H1 (cell line): Measurements from ENCODE around the gene OR51M1. TPM values are rescaled to one million over a fixed set of nuclear protein-coding genes. Genes with fewer than 3 reads are reported as not detected.

Experiments
- CTCF ChIA-PET: fragments of 300-600 bp; sonication (Branson Sonifier 250); formaldehyde crosslinking; loops from one replicate; lab custom pipeline; 2021; ENCODE audit not compliant: partially characterized antibody; lab: Charles Lee
- POLR2A ChIA-PET: fragments of 300-600 bp; sonication (Branson Sonifier 250); formaldehyde crosslinking; loops from one replicate; lab custom pipeline; 2021; ENCODE audit warnings: inconsistent platforms; ENCODE audit not compliant: partially characterized antibody; lab: Charles Lee
- DNase-seq, 2 experiments: peaks; one replicate each; pipeline versions ENCODE4 v3.0.0 to v3.0.0-alpha.2; 2010 to 2022; ENCODE audit warnings: low spot score in 2 of 2, low read depth in 1 of 2, mixed read lengths in 1 of 2
- FAIRE-seq: peaks from 2 replicates; lab custom pipeline; 2011; peaks lifted over from hg19 to GRCh38; lab: Jason Lieb, UNC
- H2AFZ ChIP-seq: 2 replicates; pipeline ENCODE4 v1.8.1; 2012; ENCODE audit warnings: low read length, inconsistent platforms
- H2AK5ac ChIP-seq: 2 replicates; pipeline ENCODE4 v1.6.1; 2013; ENCODE audit warnings: low read depth, low read length
- H2BK120ac ChIP-seq: replicated peaks from 2 replicates; pipeline ENCODE3; 2013; ENCODE audit warnings: low read depth, low read length, inconsistent platforms
- H2BK12ac ChIP-seq: 2 replicates; pipeline ENCODE4 v1.6.1; 2013; ENCODE audit warnings: low read depth, low read length
- H2BK15ac ChIP-seq: 2 replicates; pipeline ENCODE4 v1.6.1; 2013; ENCODE audit warnings: low read length
- H2BK20ac ChIP-seq: 2 replicates; pipeline ENCODE4 v1.6.1; 2013; ENCODE audit warnings: low read length
- H2BK5ac ChIP-seq: 2 replicates; pipeline ENCODE4 v1.6.1; 2013; ENCODE audit warnings: low read depth, low read length
- H3K14ac ChIP-seq: 2 replicates; pipeline ENCODE4 v1.6.1; 2013; ENCODE audit warnings: inconsistent platforms; ENCODE audit not compliant: insufficient read length
- H3K18ac ChIP-seq: 2 replicates; pipeline ENCODE4 v1.6.1; 2013; ENCODE audit warnings: low read length; ENCODE audit errors: extremely low read depth
- H3K23ac ChIP-seq: 2 replicates; pipeline ENCODE4 v1.6.1; 2013; ENCODE audit warnings: inconsistent platforms; ENCODE audit not compliant: insufficient read length
- H3K23me2 ChIP-seq: 2 replicates; pipeline ENCODE4 v1.6.1; 2013; ENCODE audit warnings: low read depth, low read length
- H3K27ac ChIP-seq: 2 replicates; pipeline ENCODE4 v1.6.1; 2011; ENCODE audit warnings: low read depth, low read length, inconsistent platforms
- H3K27me3 ChIP-seq, 4 experiments: replicated peaks in 1 of 4; 1 replicate in 1 of 4; 2 replicates in 3 of 4; pipeline versions ENCODE4 v1.6.1 to v1.8.1; 2011 to 2013; ENCODE audit warnings: low read length in 3 of 4, mild to moderate bottlenecking in 3 of 4, inconsistent platforms in 2 of 4, mixed read lengths in 2 of 4, moderate library complexity in 1 of 4; ENCODE audit not compliant: control insufficient read depth in 3 of 4, insufficient read depth in 3 of 4; ENCODE audit errors: extremely low read depth in 1 of 4
- H3K36me3 ChIP-seq, 4 experiments: 2 replicates each; pipeline versions ENCODE4 v1.6.1 to v1.8.1; 2011 to 2013; ENCODE audit warnings: mild to moderate bottlenecking in 4 of 4, low read length in 3 of 4, moderate library complexity in 2 of 4, control low read depth in 1 of 4, inconsistent platforms in 1 of 4; ENCODE audit not compliant: insufficient read depth in 4 of 4, control insufficient read depth in 2 of 4
- H3K4ac ChIP-seq: replicated peaks from 2 replicates; pipeline ENCODE3; 2013; ENCODE audit warnings: low read length, low read depth, mixed read lengths, inconsistent platforms; ENCODE audit not compliant: insufficient read length
- H3K4me1 ChIP-seq, 4 experiments: replicated peaks in 1 of 4; 1 replicate in 1 of 4; 2 replicates in 3 of 4; pipeline versions ENCODE4 v1.6.1 to v1.8.1; 2011 to 2013; ENCODE audit warnings: low read length in 3 of 4, inconsistent platforms in 2 of 4, mixed read lengths in 1 of 4; ENCODE audit not compliant: insufficient read depth in 4 of 4, control insufficient read depth in 3 of 4
- H3K4me2 ChIP-seq, 2 experiments: 2 replicates each; pipeline versions ENCODE4 v1.6.1 to v1.8.1; 2011 to 2013; ENCODE audit warnings: low read depth in 2 of 2, low read length in 2 of 2, control low read depth in 1 of 2, inconsistent platforms in 1 of 2, mild to moderate bottlenecking in 1 of 2; ENCODE audit not compliant: insufficient read depth in 1 of 2
- H3K4me3 ChIP-seq, 4 experiments: fragments of 200-600, 300-600 bp in 1 of 4; sonication (generic), shearing (Covaris generic), sonication (Bioruptor Twin) in 1 of 4; 2 replicates each; pipeline versions ENCODE4 v1.5.1 to v1.8.1; 2011 to 2016; ENCODE audit warnings: low read length in 4 of 4, low read depth in 3 of 4, control low read depth in 2 of 4, inconsistent platforms in 2 of 4, mild to moderate bottlenecking in 2 of 4, mixed read lengths in 1 of 4, moderate library complexity in 1 of 4; ENCODE audit not compliant: insufficient read depth in 2 of 4; ENCODE audit errors: extremely low read depth in 1 of 4
- H3K56ac ChIP-seq: replicated peaks from 2 replicates; pipeline ENCODE3; 2013; ENCODE audit warnings: low read depth, mild to moderate bottlenecking, mixed read lengths, low read length, inconsistent platforms; ENCODE audit not compliant: insufficient read length
- H3K79me1 ChIP-seq: 2 replicates; pipeline ENCODE4 v1.6.1; 2013; ENCODE audit warnings: low read depth, low read length, control low read depth
- H3K79me2 ChIP-seq, 2 experiments: 2 replicates each; pipeline versions ENCODE4 v1.6.1 to v1.8.1; 2012 to 2013; ENCODE audit warnings: low read length in 2 of 2, mild to moderate bottlenecking in 2 of 2, inconsistent platforms in 1 of 2; ENCODE audit not compliant: insufficient read depth in 2 of 2, control insufficient read depth in 1 of 2
- H3K9ac ChIP-seq, 4 experiments: replicated peaks in 1 of 4; 1 replicate in 1 of 4; 2 replicates in 3 of 4; pipeline versions ENCODE4 v1.6.1 to v1.8.1; 2011 to 2013; ENCODE audit warnings: low read depth in 3 of 4, low read length in 3 of 4, control low read depth in 2 of 4, mild to moderate bottlenecking in 2 of 4, moderate library complexity in 2 of 4, inconsistent platforms in 1 of 4; ENCODE audit errors: extremely low read depth in 1 of 4
- H3K9me3 ChIP-seq, 2 experiments: 2 replicates each; pipeline versions ENCODE4 v1.6.1 to v1.8.1; 2012 to 2013; ENCODE audit warnings: mild to moderate bottlenecking in 2 of 2, moderate library complexity in 2 of 2, control low read depth in 1 of 2, inconsistent platforms in 1 of 2, low read depth in 1 of 2, low read length in 1 of 2, mixed read lengths in 1 of 2; ENCODE audit not compliant: insufficient read depth in 2 of 2
- H4K20me1 ChIP-seq, 2 experiments: replicated peaks in 1 of 2; 2 replicates each; pipeline versions ENCODE3 to v1.8.1; 2011 to 2013; ENCODE audit warnings: inconsistent platforms in 2 of 2, low read length in 2 of 2, mild to moderate bottlenecking in 1 of 2; ENCODE audit not compliant: insufficient read depth in 2 of 2, control insufficient read depth in 1 of 2
- H4K5ac ChIP-seq: 2 replicates; pipeline ENCODE4 v1.6.1; 2013; ENCODE audit warnings: low read length, low read depth, mixed read lengths, inconsistent platforms; ENCODE audit not compliant: insufficient read length
- H4K8ac ChIP-seq: 2 replicates; pipeline ENCODE4 v1.8.0; 2013; ENCODE audit warnings: mild to moderate bottlenecking, moderate library complexity, low read length, inconsistent platforms; ENCODE audit not compliant: insufficient read depth; ENCODE audit errors: extremely low read depth
- H4K91ac ChIP-seq: replicated peaks from 2 replicates; pipeline ENCODE3; 2013; ENCODE audit warnings: low read length, mixed read lengths, inconsistent platforms; ENCODE audit not compliant: insufficient read length
- BRCA1 ChIP-seq: IDR thresholded peaks from 2 replicates; pipeline ENCODE4 v1.6.1; 2012; ENCODE audit warnings: low read depth, low read length, improper control_type of control experiment
- CHD1 ChIP-seq: IDR thresholded peaks from 2 replicates; pipeline ENCODE4 v1.6.1; 2012; ENCODE audit warnings: low read depth, low read length, improper control_type of control experiment
- CREB1 ChIP-seq: IDR thresholded peaks from 2 replicates; pipeline ENCODE4 v1.6.1; 2012; ENCODE audit warnings: inconsistent platforms
- CTBP2 ChIP-seq: IDR thresholded peaks from 2 replicates; pipeline ENCODE4 v1.7.0; 2011; ENCODE audit warnings: borderline replicate concordance, mild to moderate bottlenecking, moderate library complexity, mixed read lengths, low read length; ENCODE audit not compliant: insufficient read depth, insufficient read length
- CTCF ChIP-seq, 3 experiments: IDR thresholded peaks; 1 replicate in 2 of 3; 2 replicates in 1 of 3; pipeline versions ENCODE4 v1.5.1 to v1.6.1; 2011; ENCODE audit warnings: low read length in 3 of 3, mild to moderate bottlenecking in 3 of 3, inconsistent platforms in 2 of 3, low read depth in 1 of 3, moderate library complexity in 1 of 3; ENCODE audit not compliant: insufficient read depth in 1 of 3; ENCODE audit errors: control extremely low read depth in 1 of 3
- E2F6 ChIP-seq: IDR thresholded peaks from 2 replicates; pipeline ENCODE4 v1.6.1; 2012; ENCODE audit warnings: inconsistent platforms
- MAX ChIP-seq: IDR thresholded peaks from 2 replicates; pipeline ENCODE4 v1.6.1; 2012; ENCODE audit warnings: inconsistent platforms
- SAP30 ChIP-seq: fragments of 300-600 bp; sonication (generic); IDR thresholded peaks from 2 replicates; pipeline ENCODE4 v1.7.1; 2012; ENCODE audit warnings: low read length, moderate library complexity, mild to moderate bottlenecking, inconsistent platforms; ENCODE audit not compliant: insufficient read depth, insufficient replicate concordance
- SP1 ChIP-seq: IDR thresholded peaks from 2 replicates; pipeline ENCODE4 v1.6.1; 2011; ENCODE audit warnings: low read depth, low read length
- TCF12 ChIP-seq: IDR thresholded peaks from 2 replicates; pipeline ENCODE4 v1.6.1; 2011; ENCODE audit warnings: low read depth, mild to moderate bottlenecking, low read length
- YY1 ChIP-seq: IDR thresholded peaks from 2 replicates; pipeline ENCODE4 v1.6.1; 2011; ENCODE audit warnings: low read depth, mild to moderate bottlenecking, low read length
- WGBS, 2 experiments: shearing (Covaris generic) in 1 of 2; methylation state at CpG; one replicate each; pipeline versions ENCODE4 v1.1.6 to v1.1.7; 2013 to 2015; ENCODE audit warnings: low lambda C conversion rate in 2 of 2, mixed read lengths in 2 of 2, inconsistent platforms in 1 of 2, low coverage in 1 of 2, missing lambda C conversion rate in 1 of 2; ENCODE audit not compliant: insufficient replicate concordance in 2 of 2, insufficient coverage in 1 of 2, insufficient read length in 1 of 2; ENCODE audit errors: extremely low coverage in 1 of 2, missing lambda C conversion rate in 1 of 2; 5-methylcytosine and 5-hydroxymethylcytosine counted together
- polyA plus RNA-seq, 7 experiments: library from polyadenylated mRNA; depleted of rRNA in 3 of 7; stranded (reverse) in 5 of 7; unstranded in 2 of 7; fragments of >200 nt in 5 of 7; fragments of 200-250 nt in 2 of 7; gene quantifications; 1 replicate in 5 of 7; 2 replicates in 1 of 7; 4 replicates in 1 of 7; pipeline versions ENCODE4 v1.2.1 to v1.2.3, GENCODE V29; 2011 to 2013; ENCODE audit warnings: missing spikeins in 2 of 7, mixed read lengths in 2 of 7
- total RNA-seq: library from RNA; stranded (reverse); fragmentation: NEBNext Ultra II Directional; extraction: Animal tissue kit (Norgen Biotek cat#: 25700); gene quantifications from 2 replicates; pipeline ENCODE4 v1.2.1, GENCODE V29; 2021

The OR51M1 gene
- total and polyA plus RNA-seq, 2 of the 8 experiments (the other 6 are each of a cell fraction or from before 2014, with no cell fraction given) = 0.08 TPM; not detected in 1

DNA sequence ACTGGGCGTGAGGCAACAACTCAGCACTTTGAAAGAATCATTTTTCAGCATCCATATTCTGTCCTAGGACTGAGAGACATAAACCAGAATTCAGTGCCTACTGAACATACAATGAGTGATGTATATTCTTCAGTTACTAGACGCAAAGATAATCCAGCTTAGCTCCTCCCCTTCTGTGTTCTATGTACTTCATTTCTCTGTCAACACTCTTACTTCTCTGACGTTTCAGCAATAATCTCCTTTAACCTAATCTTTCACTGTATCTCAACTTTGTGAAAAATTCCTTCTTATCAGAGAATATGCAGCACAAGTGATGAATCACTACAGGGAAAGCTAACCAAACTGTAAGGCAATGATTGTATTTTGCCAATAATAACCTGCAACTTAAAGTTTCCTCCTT lies 37.8 kb upstream of the OR51M1 start:
- CTCF ChIA-PET = interaction anchor here (1.4 to 2.7 kb wide), 3 partner anchors 18 to 34 kb away, joined by 3 to 8 read pairs (median 4); no protein-coding TSS in a partner anchor
- no peak overlapping the region for H4K5ac ChIP-seq
- TF ChIP-seq E2F6 = no peak
- TF ChIP-seq CTBP2 = no peak
- TF ChIP-seq CREB1 = no peak
- no peak for TF ChIP-seq SP1
- TF ChIP-seq YY1 = no peak
- TF ChIP-seq CTCF (IDR thresholded peaks at IDR 0.05; ENCODE audit: control extremely low read depth in 1 of 3, insufficient read depth in 1 of 3, low read depth in 1 of 3, low read length in 3 of 3) = no peak
- no peak for TF ChIP-seq BRCA1
- no peak for TF ChIP-seq TCF12
- no peak for TF ChIP-seq MAX
- no peak for TF ChIP-seq CHD1
- no peak for TF ChIP-seq SAP30

More for the DNA sequence above, 37.8 kb upstream of the OR51M1 start:
- Histone ChIP-seq H2BK120ac (no peak overlapping the region), H4K91ac (no peak overlapping the region), H3K23ac (no peak overlapping the region), H2BK20ac (no peak overlapping the region), H2BK12ac (no peak overlapping the region), H3K4me1 (peaks cover 0 to 5% (median 3%) of the 10 kb centered on the region in 4 experiments; a peak in 2 of 7 replicates), H4K20me1 (no peaks in the 10 kb centered on the region), H3K14ac (no peak overlapping the region), H3K4ac (no peak overlapping the region), H3K4me2 (no peak overlapping the region), H3K79me1 (no peaks in the 10 kb centered on the region), H3K23me2 (no peaks in the 10 kb centered on the region), H3K27ac (no peak overlapping the region), H3K18ac (no peak overlapping the region), H3K9me3 (no peaks in the 10 kb centered on the region), H4K8ac (no peak overlapping the region), H2BK5ac (no peak overlapping the region), H2AK5ac (no peak overlapping the region), H2BK15ac (no peak overlapping the region), H3K9ac (no peak overlapping the region), H3K56ac (no peak overlapping the region), H3K36me3 (no peaks in the 10 kb centered on the region), H2AFZ (no peak overlapping the region), H3K79me2 (no peaks in the 10 kb centered on the region), H3K4me3 (no peak overlapping the region), H3K27me3 (no peaks in the 10 kb centered on the region)
- POLR2A ChIA-PET = no interaction called here
- DNase-seq (no peak), FAIRE-seq (no peak)
- 94% methylated on average over 3 of the region's 3 CpGs; no CpG with 5 or more reads in 1 of the 2 experiments for WGBS, 2 experiments
